Frontal cortex (tissue), 4 donors: ENCODE data around the gene NAT14. TPM values are rescaled to one million over a fixed set of nuclear protein-coding genes. Genes with fewer than 3 reads are reported as not detected.
"Not testable (repeated sequence)": the region's sequence is repeated elsewhere in the genome, so short reads cannot be mapped to it uniquely, and the experiment has no call there.

Experiments used
- DNase-seq, 2 donors: peaks; one replicate each; pipeline ENCODE4 v3.0.0; 2012; ENCODE audit warnings: low spot score in 2 of 2
- FAIRE-seq: peaks from 2 replicates; lab custom pipeline; 2012; peaks lifted over from hg19 to GRCh38; lab: Jason Lieb, UNC
- total RNA-seq: library from RNA; depleted of rRNA; stranded (reverse); fragments of >200 nt; gene quantifications from one replicate; pipeline ENCODE4 v1.2.3, GENCODE V29; 2014
- donor health status: control.
- donor health status: control.
- donor health status: control.

NAT14 gene
- total RNA-seq, 1 donor from 2014 or later, result 18.8 TPM

GRCh38 chr19:55485439-55486011, 537 bp downstream of the NAT14 start:
- DNase-seq, result peak in 1 of 2 donors; percentile 61
- FAIRE-seq, result no peak

- FAIRE-seq (no peak), DNase-seq (no peak)
Measured at GRCh38 chr19:55486043-55486970, 1.3 kb downstream of the NAT14 start.

GRCh38 chr19:55486971-55487923, 2.3 kb downstream of the NAT14 start:
- FAIRE-seq, result no peak

GRCh38 chr19:55487924-55488687, 3.1 kb downstream of the NAT14 start, which contains the start of gene SSC5D:
SSC5D (plus strand) TSS chr19:55488436; CDS start chr19:55488590, 154 bp downstream.
- DNase-seq, result peak in 1 of 2 donors; percentile 72

More at GRCh38 chr19:55486971-55487923, 2.3 kb downstream of the NAT14 start:
- peak in 1 of 2 donors; percentile 71 for DNase-seq

GRCh38 chr19:55488986-55489710, 4.2 kb downstream of the NAT14 start:
- no peak for FAIRE-seq
- DNase-seq, result no peak

More at GRCh38 chr19:55487924-55488687, 3.1 kb downstream of the NAT14 start, which contains the start of gene SSC5D:
- no peak for FAIRE-seq

- no peak for FAIRE-seq
Measured at GRCh38 chr19:55489711-55490477, 4.9 kb downstream of the NAT14 start.

GRCh38 chr19:55490478-55491432, 5.8 kb downstream of the NAT14 start:
- no peak for FAIRE-seq
- DNase-seq, result no peak

More at GRCh38 chr19:55489711-55490477, 4.9 kb downstream of the NAT14 start:
- DNase-seq, result no peak

GRCh38 chr19:55491546-55492360, 6.8 kb downstream of the NAT14 start:
- no peak for DNase-seq
- FAIRE-seq, result no peak

GRCh38 chr19:55492362-55492944, 7.5 kb downstream of the NAT14 start:
- DNase-seq (no peak), FAIRE-seq (no peak)

- FAIRE-seq (no peak), DNase-seq (no peak)
Measured at GRCh38 chr19:55493052-55493644, 8.2 kb downstream of the NAT14 start.

- no peak for DNase-seq
- FAIRE-seq, result no peak
Measured at GRCh38 chr19:55493645-55494171, 8.7 kb downstream of the NAT14 start.

GRCh38 chr19:55494172-55494761, 9.3 kb downstream of the NAT14 start:
- DNase-seq (no peak), FAIRE-seq (no peak)

GRCh38 chr19:55495646-55496349, 10.8 kb downstream of the NAT14 start:
- DNase-seq, result no peak
- FAIRE-seq, result no peak

GRCh38 chr19:55496820-55497219, 11.8 kb downstream of the NAT14 start:
- FAIRE-seq, DNase-seq: not testable (repeated sequence)
